OCI-LY7 (cell line): Measurements from ENCODE around the gene MFSD6L. TPM values are rescaled to one million over a fixed set of nuclear protein-coding genes. Genes with fewer than 3 reads are reported as not detected.

Experiments used
- BruUV-seq: library from RNA; stranded (reverse); fragments of 400-500 nt; replicated peaks from 2 replicates; lab custom pipeline; 2021; lab: Mats Ljungman, UMichigan
- CTCF ChIA-PET: fragments of 300-600 bp; sonication (Branson Sonifier 250); formaldehyde crosslinking; loops from one replicate; lab custom pipeline; 2022; ENCODE audit warnings: antibody characterized with exemption; ENCODE audit not compliant: unreplicated experiment; lab: Charles Lee
- POLR2A ChIA-PET: fragments of 300-600 bp; sonication (Branson Sonifier 250); formaldehyde crosslinking; loops from one replicate; lab custom pipeline; 2022; ENCODE audit warnings: antibody characterized with exemption; lab: Charles Lee
- DNase-seq: peaks from one replicate; pipeline ENCODE4 v3.0.0-alpha.2; 2015; ENCODE audit warnings: low spot score
- H2AFZ ChIP-seq: fragments of 200-600 bp; sonication (generic), shearing (Covaris generic); 2 replicates; pipeline ENCODE4 v1.6.1; 2014; ENCODE audit warnings: mild to moderate bottlenecking, antibody characterized with exemption, low read length, moderate library complexity
- H3K27ac ChIP-seq: fragments of 200-600 bp; sonication (generic); 2 replicates; pipeline ENCODE4 v1.5.1; 2014; ENCODE audit warnings: mixed run types, low read depth, mild to moderate bottlenecking, moderate library complexity, low read length, inconsistent platforms; ENCODE audit not compliant: poor library complexity, severe bottlenecking
- H3K36me3 ChIP-seq: fragments of 200-600 bp; sonication (generic); 2 replicates; pipeline ENCODE4 v1.6.1; 2014; ENCODE audit warnings: mild to moderate bottlenecking, antibody characterized with exemption, low read length, moderate library complexity, mixed read lengths; ENCODE audit not compliant: insufficient read depth
- H3K4me1 ChIP-seq: fragments of 200-600 bp; sonication (generic); 2 replicates; pipeline ENCODE4 v1.5.1; 2014; ENCODE audit warnings: mild to moderate bottlenecking, low read length; ENCODE audit not compliant: insufficient read depth, poor library complexity, severe bottlenecking
- H3K4me2 ChIP-seq: fragments of 200-600 bp; sonication (generic); 2 replicates; pipeline ENCODE4 v1.6.1; 2014; ENCODE audit warnings: mild to moderate bottlenecking, low read length
- H3K4me3 ChIP-seq: fragments of 200-600 bp; sonication (generic); 2 replicates; pipeline ENCODE4 v1.5.1; 2014; ENCODE audit warnings: mild to moderate bottlenecking, low read depth, low read length; ENCODE audit not compliant: poor library complexity, severe bottlenecking
- H3K79me2 ChIP-seq: fragments of 200-600 bp; sonication (generic); 2 replicates; pipeline ENCODE4 v1.6.1; 2016; ENCODE audit warnings: low read depth, mild to moderate bottlenecking, low read length, moderate library complexity, mixed read lengths; ENCODE audit not compliant: insufficient read depth
- H3K9me2 ChIP-seq: fragments of 200-600 bp; sonication (generic); 2 replicates; pipeline ENCODE4 v1.6.1; 2016; ENCODE audit warnings: mild to moderate bottlenecking, low read length, mixed read lengths; ENCODE audit not compliant: insufficient read depth
- H3K9me3 ChIP-seq: fragments of 200-600 bp; sonication (generic); 2 replicates; pipeline ENCODE4 v1.6.1; 2014; ENCODE audit warnings: mild to moderate bottlenecking, mixed run types, low read length, mixed read lengths
- H4K20me1 ChIP-seq: fragments of 200-600 bp; sonication (generic); 2 replicates; pipeline ENCODE4 v1.6.1; 2014; ENCODE audit warnings: mild to moderate bottlenecking, antibody characterized with exemption, low read length, moderate library complexity, mixed read lengths; ENCODE audit not compliant: insufficient read depth
- CTCF ChIP-seq: fragments of 200-600 bp; sonication (generic); conservative IDR thresholded peaks from 2 replicates; pipeline ENCODE4 v1.5.1; 2014; ENCODE audit warnings: mild to moderate bottlenecking, antibody characterized with exemption, low read length, moderate library complexity, mixed read lengths
- EZH2phosphoT487 ChIP-seq: fragments of 200-600 bp; sonication (generic); IDR thresholded peaks from 2 replicates; pipeline ENCODE4 v1.6.1; 2018; ENCODE audit warnings: low read depth, borderline replicate concordance, mild to moderate bottlenecking, mixed run types, antibody characterized with exemption, low read length, moderate library complexity, mixed read lengths
- intact Hi-C: fragments of 100-400 bp; cut with micrococcal nuclease; formaldehyde crosslinking; loops from one replicate; pipeline ENCODE4 v1.10.0; 2022; ENCODE audit not compliant: unreplicated experiment
- total RNA-seq, 2 experiments: library from RNA; depleted of rRNA in 1 of 2; stranded (reverse); fragments of >200 nt in 1 of 2; shearing (Covaris generic) in 1 of 2; gene quantifications; 2 replicates each; pipeline ENCODE4 v1.2.3, GENCODE V29; 2014 to 2022

Gene MFSD6L
- total RNA-seq, 2 experiments from 2014 or later = not detected

GRCh38 chr17:8844229-8845218 lies 45.4 kb upstream of the MFSD6L start:
- Histone ChIP-seq H4K20me1 (no peaks in the 10 kb centered on the region), H3K4me2 (no peak overlapping the region), H3K79me2 (no peaks in the 10 kb centered on the region), H3K4me3 (no peak overlapping the region), H2AFZ (no peak overlapping the region), H3K9me2 (no peaks in the 10 kb centered on the region), H3K36me3 (no peaks in the 10 kb centered on the region), H3K27ac (no peak overlapping the region), H3K9me3 (no peaks in the 10 kb centered on the region), H3K4me1 (no peaks in the 10 kb centered on the region)
- DNase-seq = no peak
- ChIA-PET CTCF (no interaction called here), POLR2A (no interaction called here)
- intact Hi-C loops = no loop called here
- no TSS peak for BruUV-seq
- TF ChIP-seq EZH2phosphoT487 (no peak), CTCF (no peak)

DNA sequence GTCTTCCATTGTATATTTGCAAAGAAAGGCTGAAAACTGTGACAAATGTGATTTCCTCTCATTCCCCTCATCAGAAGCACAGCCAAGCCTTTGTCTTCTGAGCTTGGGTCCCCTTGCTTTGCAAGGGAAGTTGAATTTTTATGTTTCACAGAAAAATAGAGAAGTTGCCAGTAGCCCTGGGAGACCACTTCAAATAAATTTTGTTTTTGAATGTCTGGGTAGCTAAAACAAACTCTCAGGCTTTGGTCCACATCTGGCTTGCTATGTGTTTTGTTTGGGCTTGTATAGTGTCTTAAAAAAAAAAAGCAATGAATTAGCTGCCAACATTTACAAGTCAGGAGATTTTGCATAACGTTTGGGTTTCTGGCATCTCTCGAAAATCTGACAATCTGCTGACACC lies 44.2 kb upstream of the MFSD6L start:
- no peak for DNase-seq
- Histone ChIP-seq H3K9me2 (no peaks in the 10 kb centered on the region), H3K4me2 (no peak overlapping the region), H3K9me3 (no peaks in the 10 kb centered on the region), H4K20me1 (no peaks in the 10 kb centered on the region), H3K27ac (no peak overlapping the region), H3K79me2 (no peaks in the 10 kb centered on the region), H3K4me1 (no peaks in the 10 kb centered on the region), H3K36me3 (no peaks in the 10 kb centered on the region), H2AFZ (no peak overlapping the region), H3K4me3 (no peak overlapping the region)
- no TSS peak for BruUV-seq
- intact Hi-C loops = no loop called here
- TF ChIP-seq CTCF (no peak), EZH2phosphoT487 (no peak)
- ChIA-PET POLR2A (interaction anchor here (0.7 kb wide), 1 partner anchor 40 kb away, joined by 3 read pairs; no protein-coding TSS in a partner anchor), CTCF (no interaction called here)

- H3K79me2 ChIP-seq = no peaks in the 10 kb centered on the region
- no peaks in the 10 kb centered on the region for H3K4me1 ChIP-seq
- ChIA-PET POLR2A (interaction anchor here (0.6 kb wide), 1 partner anchor 843 kb away, joined by 3 read pairs; no protein-coding TSS in a partner anchor), CTCF (no interaction called here)
- TF ChIP-seq EZH2phosphoT487 (no peak), CTCF (no peak)
- no peaks in the 10 kb centered on the region for H3K9me3 ChIP-seq
- no peak overlapping the region for H3K4me2 ChIP-seq
- no peak overlapping the region for H3K27ac ChIP-seq
- DNase-seq = no peak
- H3K9me2 ChIP-seq = no peaks in the 10 kb centered on the region
- intact Hi-C loops = no loop called here
- no peaks in the 10 kb centered on the region for H4K20me1 ChIP-seq
- no peak overlapping the region for H3K4me3 ChIP-seq
- no peak overlapping the region for H2AFZ ChIP-seq
- no peaks in the 10 kb centered on the region for H3K36me3 ChIP-seq
- BruUV-seq = no TSS peak
These were observed 42.7 kb upstream of the MFSD6L start for GRCh38 chr17:8841844-8842243.
